ENCODE data around the gene RIMS4.

The RIMS4 gene

GRCh38 chr20:44810391-44811149 lies at the start of gene RIMS4:
Gene RIMS4, minus strand, starts transcription at chr20:44810546. Its CDS starts 275 bp downstream, at chr20:44810271.
- no peak for DNase-seq

DNA sequence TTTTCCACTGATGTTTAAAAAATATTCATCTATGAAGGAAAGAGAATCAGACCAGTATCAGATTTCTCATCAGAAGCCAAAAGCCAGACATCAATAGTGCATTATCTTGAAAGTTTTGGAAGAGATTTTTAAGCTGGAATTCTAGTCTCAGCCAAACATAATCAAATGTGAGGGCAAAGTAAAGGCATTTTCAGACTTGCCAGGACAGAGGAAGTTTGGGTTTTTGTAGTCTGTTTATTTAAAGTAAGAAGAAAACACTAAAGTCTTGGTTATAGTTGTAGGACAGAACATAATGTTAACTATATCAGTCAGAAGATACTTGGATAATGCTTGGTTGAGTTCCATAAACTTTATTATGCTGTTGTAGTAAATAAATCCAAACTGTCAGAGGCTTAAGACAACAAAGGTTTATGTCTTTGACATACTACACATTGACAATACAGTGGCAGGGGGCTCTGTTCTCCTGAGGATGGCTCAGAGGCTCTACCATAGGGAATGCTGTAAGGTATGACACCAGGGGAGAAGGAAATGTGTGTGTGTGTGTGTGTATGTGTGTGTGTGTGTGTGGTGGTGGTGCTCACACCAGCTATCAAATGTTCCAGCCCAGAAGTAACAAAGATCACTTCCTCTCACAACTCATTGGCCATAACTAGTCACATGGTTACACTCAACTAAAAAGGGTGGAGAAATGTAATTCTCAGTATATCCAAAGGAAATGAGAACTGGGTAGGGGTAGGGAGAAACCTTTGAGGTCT lies 48.4 kb upstream of the RIMS4 start:
- DNase-seq, result no peak

DNA sequence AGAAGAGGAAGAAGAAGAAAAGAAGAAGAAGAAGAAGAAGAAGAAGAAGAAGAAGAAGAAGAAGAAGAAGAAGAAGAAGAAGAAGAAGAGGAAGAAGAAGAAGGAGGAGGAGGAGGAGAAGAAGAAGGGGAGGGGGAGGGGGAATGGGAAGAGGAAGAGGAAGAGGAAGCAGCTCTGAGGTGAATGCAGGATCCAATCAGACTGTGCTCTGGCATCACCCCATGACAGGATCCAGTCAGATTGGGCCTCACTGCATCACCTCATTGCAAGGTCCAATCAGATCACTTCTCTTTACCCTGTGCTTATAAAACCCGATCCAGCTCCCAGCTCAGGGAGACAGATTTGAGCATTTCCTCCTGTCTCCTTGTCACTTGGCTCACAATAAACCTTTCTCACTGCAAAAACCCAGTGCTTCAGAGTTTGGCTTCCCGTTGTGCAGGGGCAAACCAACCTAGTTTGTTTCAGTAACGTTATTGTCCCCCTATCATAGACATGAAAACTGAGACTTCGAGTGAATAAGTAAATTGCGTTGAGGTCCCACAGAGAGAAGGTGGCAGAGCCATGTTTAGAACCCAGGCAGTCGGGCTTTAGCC lies 46.6 kb upstream of the RIMS4 start:
- no peak for DNase-seq

GRCh38 chr20:44856442-44856841 lies 46.1 kb upstream of the RIMS4 start:
- DNase-seq, result no peak

DNA sequence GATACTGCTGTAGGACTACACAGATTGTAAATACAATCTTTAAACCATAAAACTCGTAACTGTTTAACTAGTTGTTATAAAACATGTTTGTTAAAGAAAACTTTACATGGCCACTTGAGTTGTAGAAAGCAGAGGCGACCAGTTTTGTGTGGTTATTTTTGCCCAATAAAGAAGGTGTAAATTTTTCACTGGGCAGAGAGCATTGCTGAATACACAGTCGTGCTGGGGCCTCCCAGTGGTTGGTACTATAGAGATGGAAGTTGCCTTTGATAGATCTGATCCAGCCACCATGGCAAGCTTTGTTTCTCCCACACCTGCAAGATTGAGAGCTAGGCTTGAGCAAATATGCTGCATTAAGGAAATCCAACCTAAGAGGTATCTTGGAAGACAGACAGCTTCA lies 41.2 kb upstream of the RIMS4 start:
- DNase-seq, result no peak

DNA sequence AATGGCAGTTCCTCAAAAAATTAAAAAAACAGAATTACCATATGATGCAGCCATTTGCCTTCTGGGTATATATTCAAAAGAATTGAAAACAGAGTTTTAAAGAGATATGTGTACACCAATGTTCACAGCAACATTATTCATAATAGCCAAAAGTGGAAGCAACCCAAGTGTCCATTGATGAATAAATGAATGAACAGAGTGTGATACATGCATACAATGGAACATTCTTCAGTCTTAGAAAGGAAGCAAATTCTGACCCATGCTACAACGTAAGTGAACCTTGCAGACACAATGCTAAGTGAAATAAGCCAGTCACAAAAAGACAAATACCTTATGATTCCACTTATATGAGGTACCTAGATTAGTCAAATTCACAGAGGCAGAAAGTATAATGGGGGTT lies 40.5 kb upstream of the RIMS4 start:
- no peak for DNase-seq

- no peak for DNase-seq
Observed at GRCh38 chr20:44850272-44850671, 39.9 kb upstream of the RIMS4 start.

DNA sequence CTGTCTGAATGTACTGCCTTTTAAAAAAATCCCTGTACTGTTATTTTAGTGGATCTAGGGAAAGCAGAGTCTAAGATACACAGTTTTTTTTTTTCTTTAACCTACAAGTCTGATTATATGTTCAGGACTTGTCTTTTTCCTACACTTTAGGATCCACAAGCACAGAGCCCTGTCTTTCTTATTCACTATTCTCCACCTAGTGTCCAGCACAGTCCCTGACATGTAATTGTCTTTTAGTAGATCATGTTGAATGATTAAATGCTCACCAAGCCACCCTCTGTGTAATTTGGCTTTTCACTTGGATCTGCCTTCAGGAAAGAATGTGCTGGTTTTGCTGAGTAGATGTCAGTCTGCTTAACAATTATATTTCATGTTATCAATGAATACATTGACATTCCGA lies 39.4 kb upstream of the RIMS4 start:
- DNase-seq, result no peak

GRCh38 chr20:44848254-44849015 lies 38.1 kb upstream of the RIMS4 start:
- DNase-seq, result no peak

DNA sequence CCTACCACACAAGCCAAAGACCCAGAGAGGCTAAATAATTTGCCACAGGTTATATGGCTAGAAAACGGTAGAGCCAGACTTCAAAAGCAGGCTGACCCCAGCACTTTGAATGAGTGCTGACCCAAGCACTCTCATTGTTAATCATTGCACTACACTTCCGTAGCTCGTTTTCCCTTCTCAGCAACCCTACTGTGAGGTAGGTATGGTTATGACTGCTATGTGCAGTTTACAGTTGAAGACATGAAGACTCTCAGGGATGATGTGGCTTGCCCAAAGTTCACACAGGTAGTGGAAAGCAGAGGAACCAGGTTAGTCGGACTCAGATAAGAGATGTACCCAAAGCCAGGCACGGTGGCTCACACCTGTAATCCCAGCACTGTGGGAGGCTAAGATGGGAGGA lies 33.5 kb upstream of the RIMS4 start:
- peak; percentile 53 for DNase-seq

DNA sequence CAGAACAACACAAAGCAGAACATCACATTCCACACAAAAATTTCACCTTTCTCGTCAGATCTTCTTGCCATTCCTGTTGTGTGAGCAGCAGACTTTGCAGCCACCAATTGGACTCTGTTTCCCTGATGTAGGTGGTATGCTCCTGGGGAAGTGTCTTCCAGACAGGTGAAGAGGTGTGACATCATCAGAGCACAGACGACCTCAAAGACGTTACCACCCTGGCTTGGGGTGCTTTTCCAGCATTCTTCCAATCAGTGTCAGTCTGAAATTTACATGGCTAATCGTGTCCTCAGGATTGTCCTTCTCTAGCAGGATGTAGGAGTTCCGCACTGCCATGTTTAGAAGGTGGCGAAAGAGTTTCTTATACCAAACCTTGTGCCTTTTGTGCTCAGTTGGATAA lies 31.6 kb upstream of the RIMS4 start:
- no peak for DNase-seq

DNA sequence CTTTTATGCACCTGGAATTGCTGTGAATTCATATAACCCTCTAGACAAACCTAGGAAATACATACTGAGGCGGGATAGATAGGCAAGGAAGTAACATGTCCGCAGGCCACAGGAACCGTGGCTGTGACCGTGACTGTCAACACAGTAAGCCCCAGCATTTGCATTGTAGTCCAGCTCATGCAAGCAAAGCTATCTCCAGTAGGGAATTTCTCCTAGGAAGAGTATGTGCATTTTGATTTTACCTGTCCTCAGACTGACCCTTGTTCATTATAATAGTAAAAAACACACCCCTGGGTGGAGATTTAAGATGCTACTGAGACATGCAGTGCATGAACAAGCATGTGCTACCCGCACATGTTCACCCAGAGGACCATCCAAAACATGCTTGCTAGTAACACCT lies 30.5 kb upstream of the RIMS4 start:
- DNase-seq, result no peak

GRCh38 chr20:44839481-44839880 lies 29.1 kb upstream of the RIMS4 start:
- no peak for DNase-seq

DNA sequence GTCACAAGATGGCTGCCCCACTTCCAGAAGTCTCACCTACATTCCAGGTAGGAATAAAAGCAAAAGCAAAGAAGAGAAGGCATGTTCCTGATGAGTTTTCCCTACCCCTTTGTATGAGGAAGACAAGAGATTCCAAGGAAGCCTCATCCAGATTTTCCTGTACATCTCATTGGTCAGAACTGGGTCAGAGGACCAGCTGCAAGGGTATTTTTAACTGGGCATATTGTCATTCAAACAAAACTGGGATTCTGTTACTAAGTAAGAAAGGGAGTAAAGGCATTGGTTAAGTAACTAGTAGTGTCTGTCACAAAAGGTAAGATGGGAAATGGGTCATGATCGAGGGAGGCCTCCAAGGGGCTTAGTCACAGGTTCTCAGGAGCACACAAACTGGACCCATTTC lies 28.2 kb upstream of the RIMS4 start:
- no peak for DNase-seq

DNA sequence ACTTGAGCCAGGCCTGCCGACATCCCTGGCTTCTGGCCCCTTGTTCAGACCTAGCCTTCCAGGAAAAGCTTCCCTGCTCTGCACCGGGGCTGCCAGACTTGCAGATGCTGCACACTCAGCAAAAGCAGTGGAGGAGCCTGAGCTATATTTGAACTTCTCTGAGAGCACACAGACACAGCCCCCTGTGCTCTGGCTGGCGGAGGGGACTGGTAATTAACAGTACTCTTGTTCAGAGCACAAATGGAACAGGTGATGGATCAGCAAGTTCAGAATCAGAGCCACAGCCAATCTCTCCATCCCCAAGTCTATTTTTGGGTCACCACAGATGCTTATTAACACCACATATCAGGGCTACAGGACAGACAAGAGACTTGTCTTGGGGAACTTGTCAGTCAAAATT lies 27.6 kb upstream of the RIMS4 start:
- DNase-seq, result no peak

- no peak for DNase-seq
Observed at GRCh38 chr20:44836601-44837120, 26.3 kb upstream of the RIMS4 start.

DNA sequence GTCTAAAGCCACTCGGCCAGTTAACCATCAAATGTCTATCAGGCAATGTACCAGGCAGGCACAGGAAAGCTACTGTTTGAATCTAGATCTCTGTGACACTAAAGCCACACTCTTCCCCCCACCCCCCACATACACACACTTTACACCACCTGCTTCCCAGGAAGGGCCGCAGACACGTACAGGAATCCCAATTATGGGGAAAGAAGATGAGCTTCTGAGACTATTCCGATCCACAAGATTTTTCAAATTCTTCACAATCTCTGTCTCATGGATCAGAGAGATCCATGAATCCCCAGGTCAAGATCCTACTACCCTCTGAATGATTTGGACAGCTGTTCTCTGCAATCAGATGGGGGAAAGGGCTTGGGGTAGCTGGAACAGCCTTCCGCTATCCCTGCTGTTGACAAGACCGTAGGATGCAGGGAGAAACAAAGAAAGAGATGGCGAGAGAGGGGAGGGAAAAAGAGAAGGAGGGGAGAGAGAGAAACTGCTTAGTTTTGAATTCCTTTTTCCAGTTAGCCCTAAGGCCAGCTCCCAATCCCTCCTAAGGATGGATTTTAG lies 25.4 kb upstream of the RIMS4 start:
- DNase-seq, result no peak

DNA sequence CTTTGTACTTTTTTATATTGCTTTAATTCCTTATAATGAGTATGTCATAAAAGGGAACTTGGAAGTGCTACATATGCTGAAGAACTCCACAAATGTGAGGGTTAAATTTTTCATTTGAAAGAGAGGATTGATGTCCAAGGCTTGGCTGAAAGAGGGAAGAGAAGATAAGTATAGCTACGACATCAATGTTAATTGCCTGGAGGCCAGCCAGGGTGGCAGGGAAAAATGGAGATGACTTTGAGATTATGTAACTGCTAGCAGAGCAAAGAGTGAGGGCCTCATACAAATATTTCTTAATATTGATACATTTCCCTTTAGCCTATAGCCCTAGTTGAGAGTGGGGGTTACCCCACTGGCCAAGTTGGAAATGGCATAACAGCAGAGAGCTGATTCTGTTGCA lies 24.8 kb upstream of the RIMS4 start:
- DNase-seq, result no peak

- no peak for DNase-seq
Observed at GRCh38 chr20:44834693-44835092, 24.3 kb upstream of the RIMS4 start.

DNA sequence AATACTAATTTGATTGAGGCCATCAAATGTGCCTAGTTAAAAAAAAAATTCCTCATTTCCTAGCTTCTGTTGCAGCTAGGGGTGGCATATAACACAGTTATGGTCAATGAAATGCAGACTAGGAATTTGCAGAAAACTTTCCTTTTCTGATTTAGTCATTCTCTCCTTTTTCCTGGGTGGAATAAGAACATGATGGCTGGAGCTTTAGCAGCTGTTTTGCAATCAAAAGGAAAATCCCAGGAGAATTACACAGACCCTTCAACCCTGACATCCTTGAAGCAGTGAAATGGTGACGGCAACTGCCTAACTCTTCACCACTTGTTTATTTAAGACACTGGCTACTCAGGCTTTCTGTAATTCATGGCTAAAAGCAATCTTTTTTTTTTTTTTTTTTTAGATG lies 23.1 kb upstream of the RIMS4 start:
- DNase-seq, result no peak

DNA sequence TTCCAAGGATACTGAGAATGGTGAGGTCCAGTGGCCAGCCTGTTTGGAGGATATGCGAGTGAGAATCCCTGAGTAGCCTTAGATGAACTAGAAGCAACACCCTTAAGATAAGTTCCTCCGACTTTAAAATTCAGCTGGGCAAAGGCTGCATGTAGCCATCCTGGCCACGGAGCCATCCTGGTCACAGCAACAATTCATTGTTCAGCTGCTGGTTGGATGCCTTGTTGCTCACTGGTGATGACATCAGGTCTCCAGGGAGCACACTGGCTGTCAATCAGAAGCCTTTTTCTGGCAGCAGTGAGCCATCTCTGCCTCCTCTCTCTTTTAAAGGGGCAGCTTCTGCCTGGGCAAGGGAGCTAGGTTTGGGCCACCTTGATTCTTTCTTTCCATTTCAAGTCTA lies 22.4 kb upstream of the RIMS4 start:
- no peak for DNase-seq

DNA sequence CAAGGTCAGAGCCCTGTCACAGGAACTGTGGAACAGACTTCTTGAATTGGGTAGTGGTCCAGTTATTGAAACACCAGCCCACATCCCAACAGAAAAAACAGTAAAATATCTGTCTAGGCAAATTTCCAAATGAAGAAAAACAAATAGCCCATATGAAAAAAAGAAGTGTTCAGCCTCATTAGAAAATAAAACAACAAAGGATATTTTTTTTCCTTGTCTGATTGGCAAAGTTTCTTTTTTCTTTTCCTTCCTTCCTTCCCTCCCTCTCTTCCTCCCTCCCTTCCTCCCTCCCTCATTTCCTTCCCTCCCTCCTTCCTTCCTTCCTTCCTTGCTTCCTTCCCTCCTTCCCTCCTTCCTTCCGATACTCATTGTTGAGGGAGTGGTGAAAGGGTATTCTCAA lies 20.6 kb upstream of the RIMS4 start:
- no peak for DNase-seq

GRCh38 chr20:44830523-44830922 lies 20.2 kb upstream of the RIMS4 start:
- DNase-seq, result no peak
